Right lobe of liver (tissue), 6 donors: ENCODE measurements around the gene FNDC4. TPM values are rescaled to one million over a fixed set of nuclear protein-coding genes. Genes with fewer than 3 reads are reported as not detected.

Source experiments
- ATAC-seq, 4 donors: fragments of 200-7000 bp; cut with Tn5 transposase; one replicate each; pipeline ENCODE4 v1.9.1; 2020; ENCODE audit warnings: mild to moderate bottlenecking in 4 of 4, moderate library complexity in 4 of 4
- DNase-seq, 3 donors: peaks; one replicate each; pipeline ENCODE4 v3.0.0-alpha.2; 2020
- H3K27ac ChIP-seq, 3 donors: fragments of 200-600 bp; one replicate each; pipeline ENCODE4 v1.8.0; 2022
- H3K27me3 ChIP-seq, 2 donors: fragments of 200-600 bp; one replicate each; pipeline ENCODE4 v1.8.0; 2022
- H3K36me3 ChIP-seq, 4 donors: fragments of 200-600 bp; sonication (generic) in 1 of 4; one replicate each; pipeline versions ENCODE4 v1.5.1 to v1.8.0; 2017 to 2022; ENCODE audit warnings: control low read depth in 1 of 4
- H3K4me1 ChIP-seq, 4 donors: fragments of 200-600 bp; sonication (generic) in 1 of 4; one replicate each; pipeline versions ENCODE4 v1.5.1 to v1.8.0; 2017 to 2022; ENCODE audit warnings: control low read depth in 1 of 4
- H3K4me3 ChIP-seq, 3 donors: fragments of 200-600 bp; one replicate each; pipeline ENCODE4 v1.8.0; 2022
- H3K9me3 ChIP-seq, 4 donors: fragments of 200-600 bp; sonication (generic) in 1 of 4; one replicate each; pipeline versions ENCODE4 v1.5.1 to v1.8.0; 2017 to 2022; ENCODE audit warnings: control low read depth in 1 of 4
- POLR2A ChIP-seq: fragments of 450-650 bp; IDR thresholded peaks from one replicate; pipeline ENCODE4 v1.6.1; 2017; ENCODE audit warnings: antibody characterized with exemption, mild to moderate bottlenecking
- WGBS: methylation state at CpG from one replicate; pipeline ENCODE4 v1.1.6; 2018; ENCODE audit warnings: low coverage, low lambda C conversion rate; ENCODE audit not compliant: insufficient coverage; ENCODE audit errors: missing lambda C conversion rate; 5-methylcytosine and 5-hydroxymethylcytosine counted together
- intact Hi-C, 2 donors: fragments of 100-400 bp; cut with DNase I; formaldehyde crosslinking; loops; one replicate each; pipeline versions ENCODE4 v1.11.2 to v1.14.1; 2022
- total RNA-seq, 6 experiments: library from RNA; depleted of rRNA in 2 of 6; stranded (reverse); fragments of >200 nt in 2 of 6; fragmentation: NEBNext Ultra II Directional in 3 of 6; extraction: Animal tissue kit (Norgen Biotek cat#: 25700) in 3 of 6; gene quantifications; one replicate each; pipeline versions ENCODE4 v1.1.0 to v1.2.4, GENCODE V29; 2016 to 2023
- TF ChIP-seq, protein P1 (sequence below), 4 donors: fragments of 200-600 bp in 3 of 4; fragments of 450-650 bp in 1 of 4; IDR thresholded peaks; one replicate each; pipeline versions ENCODE4 v1.5.1 to v1.8.0; 2016 to 2022; ENCODE audit warnings: antibody characterized with exemption in 4 of 4, mild to moderate bottlenecking in 2 of 4
- donor health status: DM: no; HTN: yes; CAD: no.
- donor health status: DM: no; HTN: no; CAD: no.
- donor health status: DM: no; HTN: no; CAD: no.
- donor health status: DM: no; HTN: yes; CAD: no.
- donor health status: DM: no; HTN: yes; CAD: no.

The FNDC4 gene
- total RNA-seq, 6 experiments from 2014 or later, result 29.9 to 123 (median 65.1) TPM

DNA sequence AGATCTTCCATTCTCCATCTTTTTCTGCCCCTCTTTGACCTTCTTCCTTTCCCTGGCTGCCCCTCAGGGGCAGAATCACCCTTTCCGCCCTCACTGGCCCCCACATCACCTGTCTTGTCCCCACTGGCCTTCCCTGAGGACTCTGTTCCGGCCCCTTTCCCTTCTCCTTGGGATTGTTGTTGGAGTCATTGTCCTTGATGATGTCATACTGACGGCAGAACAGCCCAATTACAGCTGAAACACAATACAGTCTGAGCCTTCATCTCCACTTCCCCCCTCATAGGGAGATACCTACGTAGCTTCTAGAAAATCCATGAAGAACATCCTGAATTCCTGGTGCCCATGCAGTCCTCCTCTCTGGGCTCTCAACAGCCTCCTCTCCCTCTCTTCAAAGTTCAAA lies 2.4 kb downstream of the FNDC4 start:
- 93% methylated on average over 3 of the region's 4 CpGs for WGBS
- Histone ChIP-seq H3K27me3 (no peaks in the 10 kb centered on the region), H3K4me3 (no peak overlapping the region), H3K36me3 (peaks cover 0 to 7% (median 0%) of the 10 kb centered on the region in 4 donors), H3K27ac (no peak overlapping the region), H3K4me1 (peaks cover 0 to 30% (median 9%) of the 10 kb centered on the region in 4 donors), H3K9me3 (no peaks in the 10 kb centered on the region)
- intact Hi-C loops, result no loop called here
- ATAC-seq (no peak), DNase-seq (no peak)
- TF ChIP-seq POLR2A, result no peak

DNA sequence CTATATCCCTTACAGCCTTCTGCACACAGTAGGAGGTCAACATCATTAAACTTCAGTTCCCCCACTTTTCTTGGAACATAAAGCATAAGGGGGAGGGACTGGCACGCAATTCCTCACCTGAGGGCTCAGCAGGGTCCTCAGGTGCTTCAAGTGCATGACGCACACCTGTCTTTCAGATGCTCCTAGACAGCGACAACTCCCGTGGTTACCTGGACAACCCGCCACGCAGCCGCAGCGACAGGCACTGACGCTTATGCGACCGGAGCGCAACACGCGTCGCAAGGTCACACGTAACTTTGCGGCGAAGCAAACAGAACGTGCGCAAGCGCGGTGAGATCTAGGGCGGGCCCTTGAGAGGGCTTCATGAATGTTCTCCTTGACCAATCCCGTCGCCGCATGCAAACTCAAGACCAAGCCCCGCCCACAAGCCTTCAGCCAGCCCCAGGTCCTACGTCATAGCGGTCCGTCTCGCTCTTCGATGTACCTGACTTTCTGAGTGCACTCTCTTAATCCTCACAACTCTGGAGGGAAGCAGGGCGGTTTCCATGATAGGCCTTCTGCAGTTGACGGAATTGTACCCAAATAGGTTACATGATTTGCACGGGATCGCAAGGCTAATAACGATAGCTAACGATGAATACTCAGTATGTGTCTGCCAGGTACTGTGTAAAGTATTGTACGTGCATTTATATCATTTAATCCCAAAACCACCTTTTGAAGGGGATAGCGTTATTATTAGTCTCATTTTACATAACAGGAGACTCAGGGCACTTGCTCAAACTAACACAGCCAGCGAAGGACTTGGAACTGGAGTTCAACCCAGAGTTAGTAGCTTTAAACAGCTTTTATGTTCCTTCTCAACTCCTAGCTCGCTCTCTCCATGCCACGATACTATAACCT lies 5.3 kb downstream of the FNDC4 start, which contains the start of gene IFT172:
Gene IFT172, minus strand, starts transcription at position 246 of the 900 bp plus-strand sequence. Its CDS starts 90 bp downstream, at position 156.
- Histone ChIP-seq H3K27me3 (no peaks in the 10 kb centered on the region), H3K27ac (peak within 1 kb of the TSS; percentile 46 to 93 (median 88)), H3K36me3 (peaks cover 0 to 7% (median 0%) of the 10 kb centered on the region in 4 donors), H3K9me3 (no peaks in the 10 kb centered on the region), H3K4me1 (peaks cover 0 to 20% (median 8%) of the 10 kb centered on the region in 4 donors), H3K4me3 (peak within 1 kb of the TSS; percentile 41 to 48 (median 44))
- WGBS, result 13% methylated on average over 19 of the region's 43 CpGs
- peak; percentile 82 for TF ChIP-seq POLR2A
- TF ChIP-seq, protein P1, sequence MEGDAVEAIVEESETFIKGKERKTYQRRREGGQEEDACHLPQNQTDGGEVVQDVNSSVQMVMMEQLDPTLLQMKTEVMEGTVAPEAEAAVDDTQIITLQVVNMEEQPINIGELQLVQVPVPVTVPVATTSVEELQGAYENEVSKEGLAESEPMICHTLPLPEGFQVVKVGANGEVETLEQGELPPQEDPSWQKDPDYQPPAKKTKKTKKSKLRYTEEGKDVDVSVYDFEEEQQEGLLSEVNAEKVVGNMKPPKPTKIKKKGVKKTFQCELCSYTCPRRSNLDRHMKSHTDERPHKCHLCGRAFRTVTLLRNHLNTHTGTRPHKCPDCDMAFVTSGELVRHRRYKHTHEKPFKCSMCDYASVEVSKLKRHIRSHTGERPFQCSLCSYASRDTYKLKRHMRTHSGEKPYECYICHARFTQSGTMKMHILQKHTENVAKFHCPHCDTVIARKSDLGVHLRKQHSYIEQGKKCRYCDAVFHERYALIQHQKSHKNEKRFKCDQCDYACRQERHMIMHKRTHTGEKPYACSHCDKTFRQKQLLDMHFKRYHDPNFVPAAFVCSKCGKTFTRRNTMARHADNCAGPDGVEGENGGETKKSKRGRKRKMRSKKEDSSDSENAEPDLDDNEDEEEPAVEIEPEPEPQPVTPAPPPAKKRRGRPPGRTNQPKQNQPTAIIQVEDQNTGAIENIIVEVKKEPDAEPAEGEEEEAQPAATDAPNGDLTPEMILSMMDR (IDR thresholded peaks at IDR 0.05), result no peak
- intact Hi-C loops, result no loop called here
- DNase-seq, result peak; percentile 99 to 100 (median 100)
- ATAC-seq, result peak; percentile 88 to 94 (median 93)

DNA sequence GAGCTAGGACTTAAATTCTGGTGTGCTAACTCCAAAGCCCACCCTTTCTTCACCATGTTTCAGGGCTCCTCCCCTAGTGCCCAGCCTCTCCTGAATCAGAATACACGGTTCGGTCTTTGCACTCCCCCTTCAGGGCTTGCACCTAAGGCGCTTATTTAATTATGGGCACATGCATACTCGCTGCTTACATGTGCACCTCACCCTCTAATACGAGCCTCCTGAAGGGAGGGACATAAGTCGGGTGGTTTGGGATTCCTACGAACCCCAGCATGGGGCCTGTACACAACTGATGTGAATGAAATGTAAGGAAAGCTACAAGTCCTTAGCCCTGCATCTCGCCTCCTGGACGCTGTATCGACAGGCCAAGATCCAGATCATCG lies 5.9 kb downstream of the FNDC4 start:
- Histone ChIP-seq H3K9me3 (no peaks in the 10 kb centered on the region), H3K27ac (peak overlapping the region in 2 of 3 donors; percentile 25 to 33), H3K36me3 (peaks cover 0 to 7% (median 0%) of the 10 kb centered on the region in 4 donors), H3K4me1 (peaks cover 0 to 20% (median 8%) of the 10 kb centered on the region in 4 donors), H3K27me3 (no peaks in the 10 kb centered on the region), H3K4me3 (peak overlapping the region; percentile 41 to 48 (median 44))
- WGBS, result 4% methylated on average over 11 of the region's 11 CpGs
- TF ChIP-seq, protein P1 (IDR thresholded peaks at IDR 0.05), result no peak
- no peak for TF ChIP-seq POLR2A
- intact Hi-C loops, result no loop called here
- ATAC-seq, result no peak
- no peak for DNase-seq

DNA sequence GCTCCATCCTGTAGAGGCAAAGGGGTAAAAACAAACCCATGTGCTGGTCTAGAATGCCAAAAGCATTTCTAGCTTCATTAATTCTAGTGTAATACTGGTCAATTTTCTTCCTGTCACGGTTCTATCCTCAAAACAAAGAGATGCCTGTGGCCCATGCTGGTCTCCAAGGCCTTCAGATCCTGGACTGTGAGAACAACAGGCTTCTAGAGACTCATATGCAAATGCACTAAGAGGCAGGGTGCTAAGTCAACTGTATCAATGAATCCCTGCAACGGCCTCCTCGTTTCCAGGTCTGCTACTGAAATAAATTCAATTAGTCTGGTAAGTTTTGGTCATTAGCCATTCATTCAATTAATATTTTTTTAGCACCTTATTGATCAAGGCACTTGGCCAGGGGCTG lies 9.5 kb downstream of the FNDC4 start:
- no peak overlapping the region for H3K27ac ChIP-seq
- no peaks in the 10 kb centered on the region for H3K27me3 ChIP-seq
- peaks cover 0 to 15% (median 5%) of the 10 kb centered on the region in 4 donors for H3K4me1 ChIP-seq
- H3K36me3 ChIP-seq, result peaks cover 0 to 9% (median 0%) of the 10 kb centered on the region in 4 donors
- intact Hi-C loops, result no loop called here
- no peaks in the 10 kb centered on the region for H3K9me3 ChIP-seq
- 86% methylated on average over 3 of the region's 3 CpGs for WGBS
- ATAC-seq (no peak), DNase-seq (no peak)
- no peak overlapping the region for H3K4me3 ChIP-seq
- no peak for TF ChIP-seq POLR2A
- TF ChIP-seq, protein P1 (IDR thresholded peaks at IDR 0.05), result no peak

DNA sequence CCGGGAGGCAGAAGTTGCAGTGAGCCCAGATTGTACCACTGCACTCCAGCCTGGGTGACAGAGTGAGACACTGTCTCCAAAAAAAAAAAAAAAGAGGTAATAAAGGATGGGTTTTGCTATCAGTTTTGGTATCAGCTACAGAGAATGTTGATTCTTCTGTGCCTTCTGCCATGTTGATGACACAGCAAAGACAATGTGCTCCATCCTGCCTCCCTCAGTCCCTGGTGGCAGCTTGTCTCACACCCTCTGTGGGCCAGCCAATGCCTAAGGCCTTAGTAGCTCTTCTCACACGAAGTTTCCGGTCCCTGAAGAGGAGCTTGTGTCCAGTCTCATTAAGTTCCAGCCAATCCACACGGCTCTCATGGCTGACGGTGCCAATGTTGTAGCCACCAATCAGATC lies 23.0 kb downstream of the FNDC4 start:
- ATAC-seq, result no peak
- 88% methylated on average over 5 of the region's 5 CpGs for WGBS
- no peaks in the 10 kb centered on the region for H3K4me1 ChIP-seq
- no peak for DNase-seq
- H3K9me3 ChIP-seq, result no peaks in the 10 kb centered on the region
- H3K4me3 ChIP-seq, result no peak overlapping the region
- no peaks in the 10 kb centered on the region for H3K27me3 ChIP-seq
- intact Hi-C loops, result no loop called here
- H3K36me3 ChIP-seq, result peaks cover 0 to 16% (median 0%) of the 10 kb centered on the region in 4 donors
- TF ChIP-seq POLR2A, result no peak
- no peak overlapping the region for H3K27ac ChIP-seq
